Suprapubic skin (tissue), 3 donors: ENCODE data around the gene GFOD1.

Experiments
- CTCF ChIP-seq, 2 donors: fragments of 200-600 bp in 1 of 2; fragments of 450-650 bp in 1 of 2; sonication (generic) in 1 of 2; IDR thresholded peaks; one replicate each; pipeline ENCODE4 v1.5.1; 2016 to 2019; ENCODE audit warnings: antibody characterized with exemption in 2 of 2, mild to moderate bottlenecking in 1 of 2, moderate library complexity in 1 of 2
- POLR2A ChIP-seq, 2 donors: fragments of 450-650 bp; IDR thresholded peaks; one replicate each; pipeline ENCODE4 v1.6.1; 2017; ENCODE audit warnings: antibody characterized with exemption in 2 of 2, mild to moderate bottlenecking in 2 of 2, moderate library complexity in 2 of 2

- TF ChIP-seq POLR2A (IDR thresholded peaks at IDR 0.05) (no peak), CTCF (IDR thresholded peaks at IDR 0.05) (no peak)
Observed at GRCh38 chr6:13431861-13432465, 55.4 kb downstream of the GFOD1 start.
